LNCaP clone FGC (cell line): ENCODE data around the gene PIEZO1.

Experiments
- DNase-seq: peaks from one replicate; pipeline ENCODE4 v3.0.0-alpha.2; 2011; ENCODE audit warnings: low read depth
- H3K4me3 ChIP-seq: 2 replicates; pipeline ENCODE4 v1.5.1; 2011; ENCODE audit warnings: mild to moderate bottlenecking, low read depth, low read length, control low read depth
- CTCF ChIP-seq: IDR thresholded peaks from 2 replicates; pipeline ENCODE4 v1.5.1; 2012; ENCODE audit warnings: mild to moderate bottlenecking; ENCODE audit not compliant: control insufficient read depth, insufficient read depth; ENCODE audit errors: extremely low read depth

PIEZO1 gene

GRCh38 chr16:88736088-88736487 lies 48.9 kb downstream of the PIEZO1 start:
- H3K4me3 ChIP-seq, result no peak overlapping the region
- DNase-seq, result no peak
- TF ChIP-seq CTCF, result no peak

- TF ChIP-seq CTCF, result no peak
- no peak for DNase-seq
- no peak overlapping the region for H3K4me3 ChIP-seq
Observed at GRCh38 chr16:88735616-88736015, 49.4 kb downstream of the PIEZO1 start.

- no peak for DNase-seq
- no peak for TF ChIP-seq CTCF
Observed at GRCh38 chr16:88735121-88735520, 49.9 kb downstream of the PIEZO1 start.

GRCh38 chr16:88734361-88734728 lies 50.7 kb downstream of the PIEZO1 start:
- H3K4me3 ChIP-seq, result no peak overlapping the region
- no peak for TF ChIP-seq CTCF
- DNase-seq, result no peak

More at GRCh38 chr16:88735121-88735520, 49.9 kb downstream of the PIEZO1 start:
- no peak overlapping the region for H3K4me3 ChIP-seq

GRCh38 chr16:88733630-88734360 lies 51.2 kb downstream of the PIEZO1 start:
- TF ChIP-seq CTCF, result no peak
- no peak for DNase-seq
- no peak overlapping the region for H3K4me3 ChIP-seq

- H3K4me3 ChIP-seq, result no peak overlapping the region
- no peak for DNase-seq
- no peak for TF ChIP-seq CTCF
Observed at GRCh38 chr16:88732961-88733294, 52.1 kb downstream of the PIEZO1 start.
